ENCODE data around the gene DRG2. TPM values are rescaled to one million over a fixed set of nuclear protein-coding genes. Genes with fewer than 3 reads are reported as not detected.

DRG2 gene
- total and polyA plus RNA-seq, 2 of the 4 experiments (the other 2 are of a cell fraction) = 43.6 to 45.1 TPM

- Histone ChIP-seq H3K56ac (ENCODE audit: extremely low read depth, insufficient read depth, low read length) (no peak overlapping the region), H2BK20ac (ENCODE audit: low read depth, low read length) (no peak overlapping the region), H3K4ac (ENCODE audit: low read depth, low read length) (no peak overlapping the region), H3K36me3 (ENCODE audit: control insufficient read depth, insufficient read depth, low read length) (peaks cover 11% of the 10 kb centered on the region), H3K79me1 (ENCODE audit: low read depth in 1 of 2, low read length in 2 of 2) (no peaks in the 10 kb centered on the region), H3K14ac (replicated peaks; ENCODE audit: low read depth, low read length) (no peak overlapping the region), H3K23ac (ENCODE audit: low read depth, low read length) (no peak overlapping the region), H3K9me3 (ENCODE audit: control insufficient read depth, insufficient read depth, low read length) (no peaks in the 10 kb centered on the region), H3K9ac (ENCODE audit: low read depth, low read length) (no peak overlapping the region), H2AK5ac (ENCODE audit: low read depth, low read length) (no peak overlapping the region), H3K18ac (ENCODE audit: low read depth, low read length) (no peak overlapping the region), H3K4me2 (ENCODE audit: low read depth, low read length) (no peak overlapping the region), H3K27ac (ENCODE audit: insufficient read depth, low read length) (no peak overlapping the region), H2BK5ac (ENCODE audit: low read depth, low read length, poor library complexity, severe bottlenecking) (no peak overlapping the region), H3K4me3 (ENCODE audit: insufficient read depth, low read depth, low read length) (no peak overlapping the region), H2AFZ (replicated peaks; ENCODE audit: low read length, poor library complexity) (no peak overlapping the region), H2BK120ac (ENCODE audit: low read depth, low read length) (no peak overlapping the region), H3K4me1 (ENCODE audit: control insufficient read depth, insufficient read depth, low read length) (no peaks in the 10 kb centered on the region; the same call in 1 of the 2 replicates), H3K27me3 (ENCODE audit: control insufficient read depth, insufficient read depth, low read length) (no peaks in the 10 kb centered on the region), H3K9me1 (ENCODE audit: insufficient read depth, low read length) (no peaks in the 10 kb centered on the region), H4K8ac (ENCODE audit: low read depth in 2 of 2, low read length in 2 of 2) (no peak overlapping the region), H4K91ac (ENCODE audit: insufficient read depth, low read depth, low read length) (no peak overlapping the region), H4K20me1 (ENCODE audit: insufficient read depth, low read length) (no peaks in the 10 kb centered on the region), H4K5ac (ENCODE audit: low read depth, low read length) (no peak overlapping the region), H2BK15ac (ENCODE audit: low read depth, low read length) (no peak overlapping the region), H2AK9ac (replicated peaks; ENCODE audit: low read depth, low read length, poor library complexity) (no peak overlapping the region)
- DNase-seq = no peak
- WGBS, 2 experiments (ENCODE audit: extremely low coverage in 2 of 2, insufficient read length in 1 of 2) = no CpG with 5 or more reads among the region's 2 CpGs
- in situ Hi-C loops (cut with MboI; ENCODE audit: low sequenced_read_pairs) = no loop called here
- ChIA-PET POLR2A (ENCODE audit: unreplicated experiment) (no interaction called here), CTCF (no interaction called here)
- ATAC-seq (ENCODE audit: low read depth) = no peak
- dilution Hi-C loops (cut with HindIII; ENCODE audit: low sequenced_read_pairs, unreplicated experiment) = no loop called here
- intact Hi-C loops (cut with micrococcal nuclease) = no loop called here
- no TSS peak for BruUV-seq (replicated peaks)
- no peak for TF ChIP-seq NFE2L2 (IDR thresholded peaks at IDR 0.05; ENCODE audit: low read depth, low read length)
- no peak for TF ChIP-seq BHLHE40 (IDR thresholded peaks at IDR 0.05; ENCODE audit: low read depth, low read length)
- TF ChIP-seq FOS (IDR thresholded peaks at IDR 0.05; ENCODE audit: low read depth, low read length) = no peak
- TF ChIP-seq CTCF (conservative IDR thresholded peaks at IDR 0.05; ENCODE audit: low read depth, low read length) = no peak
- no peak for TF ChIP-seq SMC3 (IDR thresholded peaks at IDR 0.05; ENCODE audit: low read depth, low read length)
- no peak for TF ChIP-seq RAD21 (IDR thresholded peaks at IDR 0.05; ENCODE audit: low read length)
- TF ChIP-seq MAZ (IDR thresholded peaks at IDR 0.05; ENCODE audit: borderline replicate concordance, low read depth, low read length) = no peak
- TF ChIP-seq POLR2A (IDR thresholded peaks at IDR 0.05; ENCODE audit: low read depth, low read length) = no peak
- TF ChIP-seq USF2 (IDR thresholded peaks at IDR 0.05; ENCODE audit: low read depth, low read length) = no peak
- no peak for TF ChIP-seq MXI1 (IDR thresholded peaks at IDR 0.05; ENCODE audit: borderline replicate concordance, low read depth, low read length)
- TF ChIP-seq MAFK (IDR thresholded peaks at IDR 0.05; ENCODE audit: low read depth, low read length) = no peak
- no peak for TF ChIP-seq RCOR1 (IDR thresholded peaks at IDR 0.05; ENCODE audit: insufficient replicate concordance, low read length)
- TF ChIP-seq RFX5 (IDR thresholded peaks at IDR 0.05; ENCODE audit: low read depth, low read length) = no peak
- TF ChIP-seq CHD1 (IDR thresholded peaks at IDR 0.05; ENCODE audit: low read depth, low read length) = no peak
These were observed 18.6 kb upstream of the DRG2 start for GRCh38 chr17:18069101-18069500.

Measured in IMR-90 (cell line).